ES-I3 (cell line): ENCODE results near the gene SH3PXD2A.
"Not testable (repeated sequence)": the region's sequence is repeated elsewhere in the genome, so short reads cannot be mapped to it uniquely, and the experiment has no call there.

Experiments used
- H3K36me3 ChIP-seq: 2 replicates; pipeline ENCODE4 v1.6.1; 2013; ENCODE audit warnings: mild to moderate bottlenecking, low read length, control low read depth, moderate library complexity; ENCODE audit not compliant: insufficient read depth
- H3K4me1 ChIP-seq: 2 replicates; pipeline ENCODE4 v1.6.1; 2013; ENCODE audit warnings: mild to moderate bottlenecking, control low read depth, low read length; ENCODE audit not compliant: insufficient read depth
- H3K9ac ChIP-seq: 2 replicates; pipeline ENCODE4 v1.6.1; 2013; ENCODE audit warnings: low read depth, mild to moderate bottlenecking, low read length, moderate library complexity
- H3K9me3 ChIP-seq: 2 replicates; pipeline ENCODE4 v1.6.1; 2013; ENCODE audit warnings: mild to moderate bottlenecking, low read length, moderate library complexity; ENCODE audit not compliant: control insufficient read depth, insufficient read depth

SH3PXD2A gene

GRCh38 chr10:103826885-103827284 is 28.5 kb downstream of the SH3PXD2A start:
- Histone ChIP-seq H3K4me1 (peaks cover 19% of the 10 kb centered on the region), H3K9ac (no peak overlapping the region), H3K9me3 (no peaks in the 10 kb centered on the region)

DNA sequence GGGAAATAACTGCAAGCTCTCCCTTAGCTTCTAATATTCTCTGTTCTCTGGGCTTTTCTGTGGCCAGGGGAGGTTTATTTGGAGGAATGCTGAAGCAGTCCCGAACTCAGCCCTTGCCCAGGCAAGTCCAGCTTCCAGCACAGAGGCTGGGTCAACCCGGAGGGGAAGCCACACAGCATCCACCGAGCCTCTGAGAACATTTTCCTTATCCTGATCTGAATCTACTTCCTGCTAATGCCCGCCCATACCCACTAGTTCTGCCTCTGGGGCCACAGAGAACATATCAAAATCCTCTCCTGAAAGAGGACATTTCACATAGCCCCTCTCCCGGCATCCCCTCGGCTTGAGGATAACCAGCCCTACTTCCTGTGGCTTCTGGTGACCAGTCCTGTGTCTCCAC is 31.1 kb downstream of the SH3PXD2A start:
- H3K4me1 ChIP-seq = peaks cover 13% of the 10 kb centered on the region

More at GRCh38 chr10:103826885-103827284, 28.5 kb downstream of the SH3PXD2A start:
- H3K36me3 ChIP-seq = no peaks in the 10 kb centered on the region

GRCh38 chr10:103823706-103824272 is 31.6 kb downstream of the SH3PXD2A start:
- Histone ChIP-seq H3K9me3 (no peaks in the 10 kb centered on the region), H3K9ac (no peak overlapping the region), H3K4me1 (peaks cover 13% of the 10 kb centered on the region), H3K36me3 (no peaks in the 10 kb centered on the region)

More for the DNA sequence above, 31.1 kb downstream of the SH3PXD2A start:
- H3K36me3 ChIP-seq = no peaks in the 10 kb centered on the region
- no peaks in the 10 kb centered on the region for H3K9me3 ChIP-seq
- H3K9ac ChIP-seq = no peak overlapping the region

DNA sequence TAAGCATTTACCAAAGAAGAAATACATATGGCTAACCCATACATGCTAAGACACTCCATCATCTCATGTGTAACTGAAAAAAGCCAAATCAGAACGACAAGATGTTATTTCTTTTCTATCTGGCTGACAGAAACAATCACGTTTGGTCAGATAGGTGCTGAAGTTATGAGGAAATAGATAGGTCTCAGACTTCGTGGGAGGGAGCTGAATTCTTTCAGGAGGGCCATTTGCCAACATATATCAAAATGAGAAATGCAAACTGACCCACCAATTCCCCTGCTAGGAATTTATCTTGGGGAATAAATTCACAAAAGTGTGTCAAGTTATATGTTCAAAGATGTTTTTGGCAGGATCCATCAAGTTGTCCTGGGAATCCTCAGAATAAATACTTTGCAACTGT is 32.6 kb downstream of the SH3PXD2A start:
- Histone ChIP-seq H3K9ac (no peak overlapping the region), H3K4me1 (peaks cover 13% of the 10 kb centered on the region), H3K36me3 (no peaks in the 10 kb centered on the region), H3K9me3 (no peaks in the 10 kb centered on the region)

GRCh38 chr10:103822107-103822716 is 33.2 kb downstream of the SH3PXD2A start:
- H3K4me1 ChIP-seq = peaks cover 13% of the 10 kb centered on the region
- H3K9me3 ChIP-seq = no peaks in the 10 kb centered on the region
- no peak overlapping the region for H3K9ac ChIP-seq
- no peaks in the 10 kb centered on the region for H3K36me3 ChIP-seq

GRCh38 chr10:103820101-103821062 is 35.0 kb downstream of the SH3PXD2A start:
- Histone ChIP-seq H3K36me3 (no peaks in the 10 kb centered on the region), H3K9me3 (no peaks in the 10 kb centered on the region), H3K9ac (no peak overlapping the region), H3K4me1 (peaks cover 19% of the 10 kb centered on the region)

GRCh38 chr10:103819493-103819892 is 35.9 kb downstream of the SH3PXD2A start:
- Histone ChIP-seq H3K4me1 (peaks cover 15% of the 10 kb centered on the region), H3K36me3 (no peaks in the 10 kb centered on the region), H3K9me3 (no peaks in the 10 kb centered on the region), H3K9ac (no peak overlapping the region)

- Histone ChIP-seq H3K9me3 (no peaks in the 10 kb centered on the region), H3K36me3 (no peaks in the 10 kb centered on the region), H3K4me1 (peaks cover 8% of the 10 kb centered on the region; the same call in 1 of the 2 replicates), H3K9ac (no peak overlapping the region)
Measured at GRCh38 chr10:103818765-103819374, 36.5 kb downstream of the SH3PXD2A start.

- H3K9ac ChIP-seq = no peak overlapping the region
- H3K4me1 ChIP-seq = peaks cover 6% of the 10 kb centered on the region; the same call in 1 of the 2 replicates
- H3K9me3 ChIP-seq = no peaks in the 10 kb centered on the region
- H3K36me3 ChIP-seq = no peaks in the 10 kb centered on the region
Measured at GRCh38 chr10:103818105-103818504, 37.3 kb downstream of the SH3PXD2A start.

GRCh38 chr10:103816431-103816830 is 38.9 kb downstream of the SH3PXD2A start:
- Histone ChIP-seq H3K36me3 (no peaks in the 10 kb centered on the region), H3K4me1 (peaks cover 12% of the 10 kb centered on the region; the same call in 1 of the 2 replicates), H3K9me3 (no peaks in the 10 kb centered on the region)

DNA sequence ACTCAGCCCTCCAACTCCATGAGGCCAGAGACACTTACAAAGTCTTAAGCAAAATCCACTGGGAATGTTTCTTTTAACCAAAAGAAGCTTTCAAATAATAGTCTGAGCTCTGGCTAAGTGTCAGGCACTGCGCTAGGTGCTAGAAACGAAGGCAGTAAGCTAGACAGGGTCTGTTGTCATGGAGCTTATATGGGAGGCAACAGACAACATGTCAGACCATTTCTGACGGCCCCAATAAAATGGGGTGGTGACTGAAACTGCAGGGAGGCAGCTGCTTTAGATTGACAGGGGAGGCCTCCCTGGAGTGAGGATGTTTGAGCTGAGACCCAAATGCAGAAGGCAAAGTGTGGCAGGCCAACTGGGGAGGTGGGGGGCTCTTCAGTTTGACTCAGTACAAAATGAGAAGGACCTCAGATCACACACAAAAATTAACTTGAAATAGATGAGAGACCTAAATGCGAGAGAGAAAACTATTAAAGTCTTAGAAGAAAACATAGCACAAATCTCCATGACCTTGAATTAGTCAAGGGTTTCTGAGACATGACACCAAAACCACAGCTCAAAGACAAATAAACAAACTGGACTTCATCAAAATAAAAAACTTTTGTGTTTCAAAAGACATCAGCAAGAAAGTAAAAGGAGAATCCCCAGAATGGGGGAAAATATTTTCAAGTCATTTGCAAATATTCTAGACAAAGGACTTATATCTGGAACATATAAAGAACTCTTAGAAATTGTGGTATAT is 40.6 kb downstream of the SH3PXD2A start:
- H3K9me3 ChIP-seq = no peaks in the 10 kb centered on the region
- no peaks in the 10 kb centered on the region for H3K36me3 ChIP-seq
- H3K9ac ChIP-seq = no peak overlapping the region
- H3K4me1 ChIP-seq = peaks cover 12% of the 10 kb centered on the region; the same call in 1 of the 2 replicates

More at GRCh38 chr10:103816431-103816830, 38.9 kb downstream of the SH3PXD2A start:
- H3K9ac ChIP-seq = no peak overlapping the region

GRCh38 chr10:103814105-103814504 is 41.3 kb downstream of the SH3PXD2A start:
- no peak overlapping the region for H3K9ac ChIP-seq
- no peaks in the 10 kb centered on the region for H3K36me3 ChIP-seq
- peaks cover 12% of the 10 kb centered on the region; the same call in 1 of the 2 replicates for H3K4me1 ChIP-seq
- H3K9me3 ChIP-seq = no peaks in the 10 kb centered on the region

DNA sequence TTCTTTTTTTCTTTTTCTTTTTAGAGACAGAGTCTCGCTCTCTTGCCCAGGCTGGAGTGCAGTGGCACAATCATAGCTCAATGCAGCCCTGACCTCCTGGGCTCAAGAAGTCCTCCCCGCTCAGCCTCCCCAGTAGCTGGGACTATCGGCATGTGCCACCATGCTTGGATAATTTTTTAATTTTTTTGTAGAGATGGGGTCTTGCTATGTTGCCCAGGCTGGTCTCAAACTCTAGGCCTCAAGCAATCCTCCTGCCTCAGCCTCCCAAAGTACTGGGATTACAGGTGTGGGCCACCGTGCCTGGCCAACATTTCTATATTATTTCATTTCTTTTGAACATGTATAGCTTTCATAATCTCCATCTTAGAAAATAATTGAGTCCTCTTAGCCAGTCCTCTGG is 42.1 kb downstream of the SH3PXD2A start:
- not testable (repeated sequence) for H3K36me3 ChIP-seq, H3K9ac ChIP-seq, H3K9me3 ChIP-seq
- H3K4me1 ChIP-seq = peaks cover 12% of the 10 kb centered on the region; the same call in 1 of the 2 replicates
